CD4-positive, alpha-beta memory T cell (primary cell): Measurements from ENCODE around the gene ZNF366. TPM values are rescaled to one million over a fixed set of nuclear protein-coding genes. Genes with fewer than 3 reads are reported as not detected.

ENCODE experiments used
- CTCF ChIA-PET: fragments of 350-600 bp; sonication (Branson Sonifier 250); formaldehyde crosslinking; loops from one replicate; lab custom pipeline; 2021; ENCODE audit warnings: inconsistent platforms; ENCODE audit not compliant: partially characterized antibody; lab: Charles Lee
- POLR2A ChIA-PET: fragments of 350-600 bp; sonication (Branson Sonifier 250); formaldehyde crosslinking; loops from one replicate; lab custom pipeline; 2021; ENCODE audit not compliant: partially characterized antibody; lab: Charles Lee
- DNase-seq, 5 donors: peaks; one replicate each; pipeline versions ENCODE4 v3.0.0 to v3.0.0-alpha.2; 2020 to 2022; ENCODE audit warnings: mixed read lengths in 1 of 5
- H3K27ac ChIP-seq: one replicate; pipeline ENCODE4 v1.7.0; 2013; ENCODE audit warnings: low read depth, low read length
- H3K27me3 ChIP-seq: 2 replicates; pipeline ENCODE4 v1.7.0; 2013; ENCODE audit warnings: mild to moderate bottlenecking, low read length, moderate library complexity; ENCODE audit not compliant: insufficient read depth
- H3K36me3 ChIP-seq: 2 replicates; pipeline ENCODE4 v1.7.0; 2013; ENCODE audit warnings: mild to moderate bottlenecking, low read length, moderate library complexity; ENCODE audit not compliant: insufficient read depth
- H3K4me1 ChIP-seq: 2 replicates; pipeline ENCODE4 v1.7.0; 2013; ENCODE audit warnings: mild to moderate bottlenecking, low read length, moderate library complexity; ENCODE audit not compliant: insufficient read depth
- H3K4me3 ChIP-seq, 2 donors: one replicate each; pipeline ENCODE4 v1.7.0; 2013; ENCODE audit warnings: low read length in 2 of 2, mild to moderate bottlenecking in 1 of 2
- H3K9me3 ChIP-seq, 2 donors: one replicate each; pipeline ENCODE4 v1.7.0; 2013; ENCODE audit warnings: low read length in 2 of 2, control low read depth in 1 of 2; ENCODE audit not compliant: control insufficient read depth in 1 of 2
- H3K27ac Mint-ChIP-seq, 7 donors: one replicate each; pipeline ENCODE4 v1.8.0; 2020 to 2021; ENCODE audit warnings: mixed read lengths in 7 of 7, mild to moderate bottlenecking in 6 of 7, inconsistent platforms in 3 of 7, moderate library complexity in 3 of 7
- H3K27me3 Mint-ChIP-seq, 2 donors: one replicate each; pipeline ENCODE4 v1.8.0; 2020 to 2021; ENCODE audit warnings: mixed read lengths in 2 of 2
- H3K36me3 Mint-ChIP-seq, 2 donors: one replicate each; pipeline ENCODE4 v1.8.0; 2020 to 2021; ENCODE audit warnings: mixed read lengths in 2 of 2, inconsistent platforms in 1 of 2, mild to moderate bottlenecking in 1 of 2
- H3K4me1 Mint-ChIP-seq, 4 donors: one replicate each; pipeline ENCODE4 v1.8.0; 2020 to 2021; ENCODE audit warnings: mixed read lengths in 4 of 4, mild to moderate bottlenecking in 1 of 4
- H3K4me3 Mint-ChIP-seq, 8 donors: one replicate each; pipeline ENCODE4 v1.8.0; 2020 to 2021; ENCODE audit warnings: mixed read lengths in 8 of 8, mild to moderate bottlenecking in 7 of 8, moderate library complexity in 6 of 8, inconsistent platforms in 3 of 8
- H3K9me3 Mint-ChIP-seq, 8 donors: one replicate each; pipeline ENCODE4 v1.8.0; 2020 to 2021; ENCODE audit warnings: mixed read lengths in 8 of 8, mild to moderate bottlenecking in 5 of 8, inconsistent platforms in 3 of 8, moderate library complexity in 1 of 8
- intact Hi-C: fragments of 100-400 bp; cut with micrococcal nuclease; formaldehyde crosslinking; loops from one replicate; pipeline ENCODE4 v1.15.1; 2023
- polyA plus RNA-seq, 2 donors: library from polyadenylated mRNA; unstranded; fragments of 300-500 nt; fragmentation: Illumina TruSeq; gene quantifications; one replicate each; pipeline ENCODE4 v1.2.3, GENCODE V29; 2021
- total RNA-seq, 2 experiments: library from RNA; stranded (reverse); gene quantifications; one replicate each; pipeline ENCODE4 v1.2.3, GENCODE V29; 2021

Gene ZNF366
- total and polyA plus RNA-seq, 4 experiments from 2014 or later, result 0.29 to 0.58 TPM; not detected in 2

GRCh38 chr5:72489536-72489935 lies 17.7 kb downstream of the ZNF366 start:
- H3K27ac Mint-ChIP-seq, result no peak overlapping the region
- intact Hi-C loops, result no loop called here
- CTCF ChIA-PET, result no interaction called here

GRCh38 chr5:72488756-72489155 lies 18.5 kb downstream of the ZNF366 start:
- intact Hi-C loops, result no loop called here
- CTCF ChIA-PET, result no interaction called here

More at GRCh38 chr5:72489536-72489935, 17.7 kb downstream of the ZNF366 start:
- Mint-ChIP-seq H3K4me1 (no peaks in the 10 kb centered on the region), H3K9me3 (peaks cover 0 to 4% (median 0%) of the 10 kb centered on the region in 8 donors), H3K27me3 (peaks cover 0 to 6% of the 10 kb centered on the region in 2 donors), H3K36me3 (no peaks in the 10 kb centered on the region), H3K4me3 (no peak overlapping the region)
- DNase-seq, result no peak
- Histone ChIP-seq H3K27me3 (no peaks in the 10 kb centered on the region), H3K4me1 (no peaks in the 10 kb centered on the region), H3K9me3 (no peaks in the 10 kb centered on the region), H3K36me3 (no peaks in the 10 kb centered on the region), H3K27ac (no peak overlapping the region), H3K4me3 (no peak overlapping the region)
- POLR2A ChIA-PET, result no interaction called here

GRCh38 chr5:72487177-72487576 lies 20.0 kb downstream of the ZNF366 start:
- CTCF ChIA-PET, result no interaction called here

More at GRCh38 chr5:72488756-72489155, 18.5 kb downstream of the ZNF366 start:
- Histone ChIP-seq H3K9me3 (no peaks in the 10 kb centered on the region), H3K27ac (no peak overlapping the region), H3K27me3 (no peaks in the 10 kb centered on the region), H3K4me3 (no peak overlapping the region), H3K36me3 (no peaks in the 10 kb centered on the region), H3K4me1 (no peaks in the 10 kb centered on the region)
- POLR2A ChIA-PET, result no interaction called here
- no peak for DNase-seq
- H3K36me3 Mint-ChIP-seq, result no peaks in the 10 kb centered on the region
- no peak overlapping the region for H3K4me3 Mint-ChIP-seq
- H3K27me3 Mint-ChIP-seq, result peaks cover 0 to 5% of the 10 kb centered on the region in 2 donors
- H3K9me3 Mint-ChIP-seq, result peaks cover 0 to 4% (median 0%) of the 10 kb centered on the region in 8 donors
- no peaks in the 10 kb centered on the region for H3K4me1 Mint-ChIP-seq
- H3K27ac Mint-ChIP-seq, result no peak overlapping the region

GRCh38 chr5:72486371-72486770 lies 20.8 kb downstream of the ZNF366 start:
- Mint-ChIP-seq H3K27ac (no peak overlapping the region), H3K36me3 (no peaks in the 10 kb centered on the region), H3K27me3 (peaks cover 0 to 5% of the 10 kb centered on the region in 2 donors), H3K4me1 (no peaks in the 10 kb centered on the region), H3K9me3 (peaks cover 0 to 4% (median 0%) of the 10 kb centered on the region in 8 donors), H3K4me3 (no peak overlapping the region)
- intact Hi-C loops, result no loop called here
- no peak overlapping the region for H3K4me3 ChIP-seq
- no peaks in the 10 kb centered on the region for H3K4me1 ChIP-seq
- no peak overlapping the region for H3K27ac ChIP-seq
- DNase-seq, result no peak
- H3K36me3 ChIP-seq, result no peaks in the 10 kb centered on the region
- CTCF ChIA-PET, result no interaction called here
- no peaks in the 10 kb centered on the region for H3K27me3 ChIP-seq
- no peaks in the 10 kb centered on the region for H3K9me3 ChIP-seq
- POLR2A ChIA-PET, result no interaction called here

More at GRCh38 chr5:72487177-72487576, 20.0 kb downstream of the ZNF366 start:
- POLR2A ChIA-PET, result no interaction called here
- Histone ChIP-seq H3K27ac (no peak overlapping the region), H3K9me3 (no peaks in the 10 kb centered on the region), H3K36me3 (no peaks in the 10 kb centered on the region), H3K27me3 (no peaks in the 10 kb centered on the region), H3K4me1 (no peaks in the 10 kb centered on the region), H3K4me3 (no peak overlapping the region)
- H3K4me3 Mint-ChIP-seq, result no peak overlapping the region
- DNase-seq, result no peak
- no peaks in the 10 kb centered on the region for H3K4me1 Mint-ChIP-seq
- intact Hi-C loops, result no loop called here
- H3K27ac Mint-ChIP-seq, result no peak overlapping the region
- peaks cover 0 to 5% of the 10 kb centered on the region in 2 donors for H3K27me3 Mint-ChIP-seq
- no peaks in the 10 kb centered on the region for H3K36me3 Mint-ChIP-seq
- peaks cover 0 to 4% (median 0%) of the 10 kb centered on the region in 8 donors for H3K9me3 Mint-ChIP-seq

GRCh38 chr5:72485430-72485974 lies 21.7 kb downstream of the ZNF366 start:
- Histone ChIP-seq H3K4me1 (no peaks in the 10 kb centered on the region), H3K27me3 (no peaks in the 10 kb centered on the region), H3K36me3 (no peaks in the 10 kb centered on the region), H3K9me3 (no peaks in the 10 kb centered on the region), H3K27ac (no peak overlapping the region), H3K4me3 (no peak overlapping the region)
- H3K27ac Mint-ChIP-seq, result no peak overlapping the region
- H3K4me3 Mint-ChIP-seq, result no peak overlapping the region
- peaks cover 0 to 9% of the 10 kb centered on the region in 2 donors for H3K27me3 Mint-ChIP-seq
- POLR2A ChIA-PET, result no interaction called here
- CTCF ChIA-PET, result no interaction called here
- no peaks in the 10 kb centered on the region for H3K4me1 Mint-ChIP-seq
- intact Hi-C loops, result no loop called here
- no peak for DNase-seq
- H3K36me3 Mint-ChIP-seq, result no peaks in the 10 kb centered on the region
- peaks cover 0 to 4% (median 0%) of the 10 kb centered on the region in 8 donors for H3K9me3 Mint-ChIP-seq

- H3K9me3 ChIP-seq, result no peaks in the 10 kb centered on the region
- Mint-ChIP-seq H3K27ac (no peak overlapping the region), H3K36me3 (no peaks in the 10 kb centered on the region), H3K4me1 (no peaks in the 10 kb centered on the region), H3K9me3 (peaks cover 0 to 2% (median 0%) of the 10 kb centered on the region in 8 donors), H3K27me3 (peaks cover 0 to 9% of the 10 kb centered on the region in 2 donors), H3K4me3 (no peak overlapping the region)
- ChIA-PET POLR2A (no interaction called here), CTCF (no interaction called here)
- intact Hi-C loops, result no loop called here
- H3K36me3 ChIP-seq, result no peaks in the 10 kb centered on the region
- H3K4me1 ChIP-seq, result no peaks in the 10 kb centered on the region
- no peak overlapping the region for H3K27ac ChIP-seq
- no peaks in the 10 kb centered on the region for H3K27me3 ChIP-seq
- no peak overlapping the region for H3K4me3 ChIP-seq
- no peak for DNase-seq
These were observed 25.2 kb downstream of the ZNF366 start for GRCh38 chr5:72482046-72482445.

GRCh38 chr5:72480841-72481240 lies 26.4 kb downstream of the ZNF366 start:
- POLR2A ChIA-PET, result no interaction called here

More at GRCh38 chr5:72480841-72481240, 26.4 kb downstream of the ZNF366 start:
- Histone ChIP-seq H3K27me3 (no peaks in the 10 kb centered on the region), H3K4me1 (no peaks in the 10 kb centered on the region), H3K27ac (no peak overlapping the region), H3K36me3 (no peaks in the 10 kb centered on the region), H3K9me3 (no peaks in the 10 kb centered on the region), H3K4me3 (no peak overlapping the region)
- Mint-ChIP-seq H3K4me3 (no peak overlapping the region), H3K27me3 (peaks cover 5 to 9% of the 10 kb centered on the region in 2 donors), H3K36me3 (no peaks in the 10 kb centered on the region), H3K27ac (no peak overlapping the region), H3K4me1 (no peaks in the 10 kb centered on the region), H3K9me3 (peaks cover 0 to 2% (median 0%) of the 10 kb centered on the region in 8 donors)
- intact Hi-C loops, result no loop called here
- DNase-seq, result no peak
- CTCF ChIA-PET, result interaction anchor here (1.3 kb wide), 1 partner anchor 12 kb away, joined by 3 read pairs; no protein-coding TSS in a partner anchor
